Naive B cell (primary cell): Measurements from ENCODE around the gene PSMB7. TPM values are rescaled to one million over a fixed set of nuclear protein-coding genes. Genes with fewer than 3 reads are reported as not detected.

ENCODE experiments used
- ATAC-seq, 2 donors: fragments of 150-1000 bp; cut with Tn5 transposase; 2 replicates each; pipeline ENCODE4 v1.10.0; 2021; ENCODE audit warnings: low read depth in 2 of 2, mild to moderate bottlenecking in 2 of 2, moderate library complexity in 2 of 2
- DNase-seq: peaks from one replicate; pipeline ENCODE4 v3.0.0; 2022
- H3K27ac Mint-ChIP-seq, 6 donors: one replicate each; pipeline ENCODE4 v1.8.0; 2020 to 2022; ENCODE audit warnings: mild to moderate bottlenecking in 6 of 6, mixed read lengths in 6 of 6, moderate library complexity in 5 of 6, inconsistent platforms in 2 of 6
- H3K27me3 Mint-ChIP-seq, 3 donors: one replicate each; pipeline ENCODE4 v1.8.0; 2021 to 2022; ENCODE audit warnings: mixed read lengths in 3 of 3, mild to moderate bottlenecking in 1 of 3
- H3K36me3 Mint-ChIP-seq, 2 donors: one replicate each; pipeline ENCODE4 v1.8.0; 2020 to 2022; ENCODE audit warnings: mixed read lengths in 2 of 2, inconsistent platforms in 1 of 2, mild to moderate bottlenecking in 1 of 2
- H3K4me1 Mint-ChIP-seq, 3 donors: one replicate each; pipeline ENCODE4 v1.8.0; 2020 to 2022; ENCODE audit warnings: mixed read lengths in 3 of 3, inconsistent platforms in 1 of 3, mild to moderate bottlenecking in 1 of 3, moderate library complexity in 1 of 3
- H3K4me3 Mint-ChIP-seq, 8 donors: one replicate each; pipeline ENCODE4 v1.8.0; 2020 to 2022; ENCODE audit warnings: mild to moderate bottlenecking in 8 of 8, mixed read lengths in 8 of 8, moderate library complexity in 8 of 8, inconsistent platforms in 2 of 8
- H3K9me3 Mint-ChIP-seq, 7 donors: one replicate each; pipeline ENCODE4 v1.8.0; 2020 to 2022; ENCODE audit warnings: mixed read lengths in 7 of 7, mild to moderate bottlenecking in 5 of 7, inconsistent platforms in 2 of 7, moderate library complexity in 1 of 7
- polyA plus RNA-seq, 6 donors: library from polyadenylated mRNA; unstranded; fragments of 300-500 nt; fragmentation: Illumina TruSeq; gene quantifications; one replicate each; pipeline ENCODE4 v1.2.3, GENCODE V29; 2021; ENCODE audit warnings: low read depth in 6 of 6

The PSMB7 gene
- polyA plus RNA-seq, 6 donors from 2014 or later: 161 to 213 (median 179) TPM

DNA sequence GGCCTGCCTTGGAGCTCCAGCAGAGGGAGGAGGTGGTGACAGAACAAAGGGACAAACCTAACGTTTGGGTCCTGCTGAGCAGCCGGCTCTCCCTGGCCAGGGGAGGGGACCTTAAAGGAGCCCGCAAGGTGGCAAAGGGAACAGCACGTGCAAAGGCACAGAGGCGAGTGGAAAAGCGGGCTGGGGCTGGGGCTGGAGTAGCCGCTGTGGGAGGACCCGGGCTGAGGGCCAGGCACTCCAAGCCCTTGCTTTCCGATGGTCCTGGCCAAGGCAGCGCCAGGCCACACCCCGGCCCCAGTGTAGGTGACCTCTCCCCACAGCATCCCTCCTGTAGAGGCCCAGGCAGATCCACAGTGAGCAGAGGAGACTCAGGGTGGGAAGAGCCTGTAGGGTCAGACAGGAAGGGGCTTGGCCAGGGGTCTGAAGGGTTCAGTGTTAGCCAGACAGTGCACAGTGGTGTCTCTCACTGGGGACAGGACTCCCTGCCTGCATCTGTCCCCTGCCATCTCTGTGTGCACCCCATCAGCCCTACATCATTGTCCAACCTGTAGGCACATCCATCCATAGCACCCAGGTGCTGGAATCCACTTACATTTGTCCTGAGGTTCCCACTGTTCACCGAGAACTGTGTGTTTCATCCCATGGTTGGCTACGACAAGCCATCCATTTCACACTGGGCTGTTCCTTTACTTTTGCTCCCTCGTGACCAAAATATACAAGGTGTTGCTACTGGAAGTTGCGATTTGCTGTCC lies 80.5 kb downstream of the PSMB7 start:
- H3K4me3 Mint-ChIP-seq: no peak overlapping the region

DNA sequence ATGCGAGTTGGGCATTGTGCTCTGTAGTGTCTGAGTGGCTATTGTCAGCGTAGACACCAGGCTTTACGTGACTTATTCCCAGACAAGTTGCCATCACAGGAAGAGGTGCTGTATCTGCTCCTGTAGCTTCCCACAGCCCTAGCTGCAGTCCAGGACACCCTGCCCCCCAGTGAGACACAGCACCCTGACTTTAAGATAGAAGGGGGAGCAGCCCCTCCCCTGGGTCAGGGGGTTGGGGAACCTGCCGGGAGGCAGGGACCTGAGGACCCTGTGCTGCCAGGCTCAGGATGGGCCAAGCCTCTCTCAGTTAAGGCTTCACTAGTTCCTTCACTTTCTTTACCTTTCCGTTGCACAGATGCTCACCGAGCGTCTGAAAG lies 82.1 kb downstream of the PSMB7 start:
- ATAC-seq (no peak), DNase-seq (no peak)
- Mint-ChIP-seq H3K4me3 (no peak overlapping the region), H3K4me1 (no peaks in the 10 kb centered on the region), H3K27ac (no peak overlapping the region), H3K36me3 (peaks cover 16 to 22% of the 10 kb centered on the region in 2 donors), H3K27me3 (no peaks in the 10 kb centered on the region), H3K9me3 (peaks cover 0 to 12% (median 3%) of the 10 kb centered on the region in 7 donors)

More for the DNA sequence above, 80.5 kb downstream of the PSMB7 start:
- ATAC-seq: no peak
- H3K9me3 Mint-ChIP-seq: peaks cover 0 to 13% (median 4%) of the 10 kb centered on the region in 7 donors
- DNase-seq: no peak
- no peaks in the 10 kb centered on the region for H3K27me3 Mint-ChIP-seq
- H3K27ac Mint-ChIP-seq: peak overlapping the region in 2 of 6 donors; percentile 38 to 72
- no peaks in the 10 kb centered on the region for H3K4me1 Mint-ChIP-seq
- H3K36me3 Mint-ChIP-seq: peaks cover 16 to 22% of the 10 kb centered on the region in 2 donors

DNA sequence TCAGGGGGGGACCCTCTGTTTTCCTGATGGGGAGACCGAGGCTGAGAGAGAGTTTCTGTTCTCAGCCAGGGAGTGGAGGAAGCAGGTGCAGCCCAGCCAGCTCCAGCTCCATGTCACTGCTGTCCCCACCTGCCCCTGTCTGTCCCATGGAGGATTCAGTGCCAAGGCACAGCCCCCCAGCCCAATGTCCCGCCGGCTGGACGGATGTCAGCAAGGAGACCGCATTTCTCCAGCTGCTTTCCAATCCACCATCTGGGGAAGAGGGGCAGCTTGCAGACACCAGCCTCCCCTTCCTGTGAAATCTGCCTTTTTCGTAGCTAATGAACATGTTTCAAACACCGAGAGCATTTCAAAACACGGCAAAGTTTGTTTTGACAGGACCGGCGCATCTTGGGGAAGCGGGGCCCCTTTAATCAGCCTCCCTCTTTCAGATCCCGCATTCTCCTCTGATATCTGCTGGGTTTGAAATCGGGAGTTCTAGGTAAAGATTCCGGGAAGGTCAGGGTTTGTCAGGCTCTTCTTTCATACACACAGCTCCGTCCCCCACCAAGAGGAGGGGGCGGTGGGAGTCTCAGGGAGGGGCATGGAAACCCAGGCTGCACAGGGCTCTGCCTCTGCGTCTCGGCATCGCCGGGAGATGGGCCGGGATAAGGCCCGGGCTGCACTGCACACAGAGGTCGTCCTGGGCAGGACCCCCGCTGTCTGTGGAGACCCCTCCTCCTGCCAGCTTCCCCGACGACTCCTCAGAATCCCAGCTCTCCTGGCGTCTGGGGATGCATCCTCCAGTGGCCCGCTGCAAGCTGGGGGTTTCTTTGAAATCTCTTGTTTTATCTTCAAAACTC lies 82.7 kb downstream of the PSMB7 start:
- H3K36me3 Mint-ChIP-seq: peaks cover 15 to 19% of the 10 kb centered on the region in 2 donors
- peak overlapping the region in 1 of 6 donors; percentile 66 for H3K27ac Mint-ChIP-seq
- peaks cover 0 to 7% (median 3%) of the 10 kb centered on the region in 7 donors for H3K9me3 Mint-ChIP-seq
- no peak for ATAC-seq
- no peaks in the 10 kb centered on the region for H3K4me1 Mint-ChIP-seq
- no peaks in the 10 kb centered on the region for H3K27me3 Mint-ChIP-seq
- no peak overlapping the region for H3K4me3 Mint-ChIP-seq
- DNase-seq: no peak

- peaks cover 0 to 2% (median 0%) of the 10 kb centered on the region in 7 donors for H3K9me3 Mint-ChIP-seq
- DNase-seq (no peak), ATAC-seq (no peak)
- H3K4me1 Mint-ChIP-seq: no peaks in the 10 kb centered on the region
- no peak overlapping the region for H3K4me3 Mint-ChIP-seq
- H3K27ac Mint-ChIP-seq: no peak overlapping the region
- peaks cover 9 to 12% of the 10 kb centered on the region in 2 donors for H3K36me3 Mint-ChIP-seq
- no peaks in the 10 kb centered on the region for H3K27me3 Mint-ChIP-seq
Measured at GRCh38 chr9:124331580-124331979, 83.7 kb downstream of the PSMB7 start.

DNA sequence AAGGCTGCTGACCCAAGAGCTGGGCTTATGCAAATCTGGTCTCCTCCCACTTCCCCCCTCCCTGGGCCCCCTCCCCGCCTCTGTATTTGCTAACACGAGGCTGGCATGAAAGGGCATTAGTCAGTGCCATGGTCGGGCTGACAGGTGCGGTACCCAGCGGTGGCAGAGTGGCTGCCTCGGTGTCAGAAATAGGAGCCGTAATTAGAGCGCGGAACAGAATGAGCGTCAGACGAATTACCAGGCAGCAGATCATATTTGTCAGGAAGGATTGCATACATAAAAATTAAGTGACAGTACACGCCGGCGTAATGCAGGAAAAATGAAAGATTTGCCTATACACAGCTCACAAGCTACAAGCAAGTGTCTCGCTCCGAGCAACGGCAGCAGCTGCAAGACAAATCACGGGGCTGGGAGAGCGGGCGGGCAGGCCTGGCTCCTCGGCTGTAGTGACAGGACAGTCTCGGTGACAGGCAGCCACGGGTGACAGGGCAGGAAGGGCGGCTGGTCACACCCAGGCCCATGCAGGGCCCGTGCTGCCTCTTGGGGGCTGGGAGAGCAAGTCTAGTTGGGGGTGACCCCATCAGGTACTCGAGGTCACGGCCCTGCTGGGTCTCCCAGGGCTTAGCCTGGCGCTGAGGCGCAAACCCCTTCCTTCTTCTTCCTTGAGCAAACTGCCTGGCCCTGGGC lies 85.1 kb downstream of the PSMB7 start:
- DNase-seq: no peak
- no peak for ATAC-seq
- no peak overlapping the region for H3K4me3 Mint-ChIP-seq
- H3K9me3 Mint-ChIP-seq: peaks cover 0 to 1% (median 0%) of the 10 kb centered on the region in 7 donors
- H3K27ac Mint-ChIP-seq: peak overlapping the region in 1 of 6 donors; percentile 87
- H3K36me3 Mint-ChIP-seq: peaks cover 0 to 9% of the 10 kb centered on the region in 2 donors
- H3K27me3 Mint-ChIP-seq: no peaks in the 10 kb centered on the region
- peaks cover 0 to 2% (median 0%) of the 10 kb centered on the region in 3 donors for H3K4me1 Mint-ChIP-seq

DNA sequence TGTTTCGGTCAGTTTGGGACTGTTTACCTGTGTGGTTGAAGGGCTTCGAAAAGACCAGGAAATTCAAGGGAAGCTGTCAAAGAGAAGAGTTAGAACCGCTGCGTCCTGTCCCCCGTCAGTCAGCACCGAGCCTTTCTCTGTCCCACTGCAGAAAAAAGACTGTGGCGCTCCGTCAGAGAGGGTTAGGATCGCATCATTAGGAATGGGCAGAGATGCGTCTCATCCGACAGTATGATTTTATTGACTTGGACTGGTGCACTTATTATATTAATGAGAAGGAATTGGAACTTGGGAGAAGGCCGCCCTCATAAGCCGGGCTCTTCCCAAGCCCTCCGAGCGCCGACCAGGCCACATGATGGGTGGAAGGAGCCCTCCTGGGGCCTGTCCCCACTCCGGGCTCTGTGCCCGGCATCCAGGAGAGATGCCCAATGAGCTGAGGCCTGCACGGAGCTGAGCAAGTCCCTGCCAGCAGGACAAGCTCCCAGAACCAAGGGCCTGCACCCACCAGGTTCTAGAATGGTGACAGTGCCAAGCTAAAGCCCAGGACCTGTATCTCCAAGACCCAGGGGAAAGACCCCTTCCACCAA lies 85.9 kb downstream of the PSMB7 start:
- Mint-ChIP-seq H3K9me3 (peaks cover 0 to 1% (median 0%) of the 10 kb centered on the region in 7 donors), H3K4me3 (no peak overlapping the region), H3K27me3 (no peaks in the 10 kb centered on the region), H3K36me3 (peaks cover 0 to 9% of the 10 kb centered on the region in 2 donors), H3K27ac (peak overlapping the region in 1 of 6 donors; percentile 41), H3K4me1 (peaks cover 0 to 2% (median 0%) of the 10 kb centered on the region in 3 donors)
- DNase-seq (no peak), ATAC-seq (no peak)

- H3K27me3 Mint-ChIP-seq: no peaks in the 10 kb centered on the region
- no peak for DNase-seq
- H3K27ac Mint-ChIP-seq: no peak overlapping the region
- H3K4me1 Mint-ChIP-seq: peaks cover 1 to 2% (median 2%) of the 10 kb centered on the region in 3 donors
- peaks cover 0 to 1% (median 0%) of the 10 kb centered on the region in 7 donors for H3K9me3 Mint-ChIP-seq
- no peak overlapping the region for H3K4me3 Mint-ChIP-seq
- no peak for ATAC-seq
- H3K36me3 Mint-ChIP-seq: peaks cover 0 to 9% of the 10 kb centered on the region in 2 donors
Measured at GRCh38 chr9:124328285-124328684, 87.0 kb downstream of the PSMB7 start.

GRCh38 chr9:124327491-124327890 lies 87.8 kb downstream of the PSMB7 start:
- Mint-ChIP-seq H3K9me3 (peaks cover 0 to 1% (median 0%) of the 10 kb centered on the region in 7 donors), H3K27me3 (no peaks in the 10 kb centered on the region), H3K27ac (peak overlapping the region in 1 of 6 donors; percentile 12), H3K4me1 (peaks cover 5 to 9% (median 6%) of the 10 kb centered on the region in 3 donors), H3K36me3 (peaks cover 0 to 17% of the 10 kb centered on the region in 2 donors), H3K4me3 (peak overlapping the region in 1 of 8 donors; percentile 5)
- ATAC-seq (no peak), DNase-seq (no peak)

GRCh38 chr9:124326378-124326777 lies 88.9 kb downstream of the PSMB7 start:
- no peak for ATAC-seq
- H3K27ac Mint-ChIP-seq: peak overlapping the region in 1 of 6 donors; percentile 66
- H3K36me3 Mint-ChIP-seq: peaks cover 0 to 17% of the 10 kb centered on the region in 2 donors
- H3K9me3 Mint-ChIP-seq: peaks cover 0 to 1% (median 0%) of the 10 kb centered on the region in 7 donors
- H3K4me1 Mint-ChIP-seq: peaks cover 5 to 9% (median 6%) of the 10 kb centered on the region in 3 donors
- no peaks in the 10 kb centered on the region for H3K27me3 Mint-ChIP-seq
- no peak overlapping the region for H3K4me3 Mint-ChIP-seq
- DNase-seq: no peak

- Mint-ChIP-seq H3K27ac (peak overlapping the region in 2 of 6 donors; percentile 22 to 57), H3K4me3 (no peak overlapping the region), H3K4me1 (peaks cover 5 to 9% (median 6%) of the 10 kb centered on the region in 3 donors), H3K9me3 (peaks cover 0 to 1% (median 0%) of the 10 kb centered on the region in 7 donors), H3K27me3 (no peaks in the 10 kb centered on the region), H3K36me3 (peaks cover 0 to 17% of the 10 kb centered on the region in 2 donors)
- ATAC-seq (no peak), DNase-seq (no peak)
Measured at GRCh38 chr9:124325816-124326215, 89.4 kb downstream of the PSMB7 start.

DNA sequence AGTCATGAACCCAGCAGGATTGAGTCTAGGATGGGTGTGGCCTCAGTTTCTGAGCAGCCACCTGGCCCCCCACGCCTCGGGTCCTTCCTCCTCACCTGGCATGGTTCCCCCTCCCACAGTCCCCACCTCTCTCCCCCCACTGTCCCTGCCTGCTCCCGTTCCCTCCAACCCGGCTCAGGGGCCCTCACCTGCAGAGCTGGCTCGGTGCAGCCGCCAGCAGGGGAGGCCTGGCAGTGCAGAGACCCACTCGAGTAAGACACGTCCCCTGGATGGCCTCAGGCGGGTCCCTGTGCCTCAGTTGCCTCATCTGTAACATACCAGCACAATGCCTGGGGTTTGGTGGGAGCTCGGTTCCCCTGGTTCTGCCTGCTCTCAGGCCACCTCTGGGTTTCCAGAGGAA lies 91.3 kb downstream of the PSMB7 start:
- H3K9me3 Mint-ChIP-seq: no peaks in the 10 kb centered on the region
- no peak for DNase-seq
- ATAC-seq: no peak
- no peaks in the 10 kb centered on the region for H3K27me3 Mint-ChIP-seq
- peaks cover 9 to 18% (median 11%) of the 10 kb centered on the region in 3 donors for H3K4me1 Mint-ChIP-seq
- peak overlapping the region in 1 of 6 donors; percentile 26 for H3K27ac Mint-ChIP-seq
- no peak overlapping the region for H3K4me3 Mint-ChIP-seq
- peaks cover 0 to 7% of the 10 kb centered on the region in 2 donors for H3K36me3 Mint-ChIP-seq

DNA sequence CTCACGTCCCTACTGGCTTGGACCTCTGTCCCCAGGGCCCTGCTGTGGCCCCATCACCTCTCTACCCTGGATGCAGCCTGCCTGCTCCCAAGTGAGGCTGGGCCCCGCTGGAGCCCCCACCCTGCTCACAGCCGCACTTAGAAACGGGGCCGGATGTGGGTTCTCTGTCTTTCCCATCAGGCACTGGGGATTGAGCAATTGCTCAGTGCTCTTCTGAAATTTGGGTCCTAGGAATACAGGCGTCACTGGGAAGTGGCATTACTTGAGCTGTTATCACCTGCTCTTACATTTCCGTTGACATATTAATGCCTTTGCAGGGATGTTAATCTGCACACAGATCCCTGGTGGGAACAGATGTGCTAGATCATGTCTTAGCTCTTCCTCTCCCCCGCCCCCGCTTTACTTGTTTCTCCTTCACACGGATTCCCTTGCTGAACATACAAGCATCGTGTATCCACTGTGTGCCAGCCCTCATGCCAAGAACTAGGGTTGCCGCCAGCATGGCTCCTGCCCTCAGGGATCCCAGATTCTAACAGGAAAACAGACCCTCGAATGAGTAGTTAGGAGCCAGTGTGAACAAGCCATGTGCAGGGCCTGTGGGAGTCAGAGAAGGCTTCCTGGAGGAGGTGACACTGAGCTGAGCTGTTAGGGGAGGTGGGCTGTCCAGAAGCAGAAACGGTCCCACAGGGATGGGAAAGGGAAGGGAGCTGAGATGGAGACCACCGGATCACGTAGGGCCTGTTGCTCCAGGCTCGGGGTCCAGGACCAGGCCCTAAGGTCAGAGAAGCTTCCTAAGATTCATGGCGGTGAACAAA lies 92.4 kb downstream of the PSMB7 start:
- Mint-ChIP-seq H3K36me3 (peaks cover 0 to 7% of the 10 kb centered on the region in 2 donors), H3K9me3 (no peaks in the 10 kb centered on the region), H3K27ac (peak overlapping the region in 2 of 6 donors; percentile 41 to 65), H3K4me1 (peaks cover 9 to 18% (median 11%) of the 10 kb centered on the region in 3 donors), H3K4me3 (peak overlapping the region in 1 of 8 donors; percentile 49), H3K27me3 (no peaks in the 10 kb centered on the region)
- no peak for ATAC-seq
- DNase-seq: no peak
